Ishikawa (cell line): ENCODE measurements around the gene CLMN.

Experiments
- CREB1 ChIP-seq: IDR thresholded peaks from 2 replicates; pipeline ENCODE4 v1.6.1; 2012; ENCODE audit warnings: low read depth
- EGR1 ChIP-seq: IDR thresholded peaks from 2 replicates; pipeline ENCODE4 v1.6.1; 2012
- FOXM1 ChIP-seq: IDR thresholded peaks from 2 replicates; pipeline ENCODE4 v1.6.1; 2012; ENCODE audit warnings: low read depth, borderline replicate concordance
- MAX ChIP-seq: IDR thresholded peaks from 2 replicates; pipeline ENCODE4 v1.6.1; 2012
- RAD21 ChIP-seq: IDR thresholded peaks from 2 replicates; pipeline ENCODE4 v1.6.1; 2012; ENCODE audit warnings: low read depth
- REST ChIP-seq: IDR thresholded peaks from 2 replicates; pipeline ENCODE4 v1.6.1; 2012; ENCODE audit warnings: low read depth, mild to moderate bottlenecking
- TAF1 ChIP-seq: IDR thresholded peaks from 2 replicates; pipeline ENCODE4 v1.6.1; 2012; ENCODE audit warnings: low read depth, mild to moderate bottlenecking
- YY1 ChIP-seq: IDR thresholded peaks from 2 replicates; pipeline ENCODE4 v1.6.1; 2012; ENCODE audit warnings: low read depth
- ZBTB7A ChIP-seq: IDR thresholded peaks from 2 replicates; pipeline ENCODE4 v1.6.1; 2012; ENCODE audit warnings: low read depth

DNA sequence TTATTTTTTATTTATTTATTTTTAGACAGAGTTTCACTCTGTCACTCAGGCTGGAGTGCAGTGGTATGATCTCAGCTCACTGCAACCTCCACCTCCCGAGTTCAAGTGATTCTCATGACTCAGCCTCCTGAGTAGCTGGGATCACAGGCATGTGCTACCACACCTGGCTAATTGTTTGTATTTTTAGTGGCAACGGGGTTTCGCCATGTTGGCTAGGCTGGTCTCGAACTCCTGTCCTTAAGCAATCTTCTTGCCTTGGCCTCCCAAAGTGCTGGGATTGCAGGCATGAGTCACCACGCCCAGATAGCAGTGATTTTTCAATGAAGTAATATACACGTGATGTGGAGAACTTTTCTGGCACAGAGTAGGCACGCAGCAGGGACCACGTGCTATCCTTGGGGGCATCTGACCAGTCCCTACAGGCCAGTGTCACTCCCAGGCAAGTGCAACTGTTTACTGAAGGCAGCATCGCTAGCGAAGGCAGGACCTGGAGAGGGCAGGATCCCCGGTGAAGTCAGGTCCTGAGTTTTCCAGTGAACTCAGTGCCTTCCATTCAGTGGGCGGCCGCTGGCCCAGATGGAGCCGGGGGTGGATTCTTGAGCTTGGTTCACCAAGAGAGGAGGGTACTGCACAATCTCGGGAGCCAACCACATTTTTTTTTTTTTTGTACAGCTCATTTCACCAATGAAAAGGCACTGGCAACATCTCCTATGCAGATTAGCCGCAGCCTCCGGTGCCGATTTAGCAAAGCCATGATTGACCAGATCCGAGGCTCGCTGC lies 11.1 kb upstream of the CLMN start:
- TF ChIP-seq YY1, result no peak
- no peak for TF ChIP-seq ZBTB7A
- TF ChIP-seq TAF1, result no peak
- TF ChIP-seq FOXM1, result no peak
- TF ChIP-seq MAX, result no peak
- no peak for TF ChIP-seq RAD21
- TF ChIP-seq CREB1, result no peak
- no peak for TF ChIP-seq REST
- TF ChIP-seq EGR1, result no peak
